SIG-M5 treated with dmso at 0.1 percent for 504 hours (cell line): ENCODE data around the gene RYK.

ENCODE experiments used
- DNase-seq: peaks from one replicate; lab custom pipeline; 2025; ENCODE audit not compliant: unreplicated experiment; lab: John Stamatoyannopoulos, UW

The RYK gene

GRCh38 chr3:134153761-134154160, 96.9 kb downstream of the RYK start:
- no peak for DNase-seq

- DNase-seq: no peak
These were observed 100.2 kb downstream of the RYK start for GRCh38 chr3:134150476-134150875.

- no peak for DNase-seq
These were observed 101.4 kb downstream of the RYK start for GRCh38 chr3:134149286-134149685.

GRCh38 chr3:134148534-134148933, 102.1 kb downstream of the RYK start:
- DNase-seq: no peak

GRCh38 chr3:134147411-134147810, 103.2 kb downstream of the RYK start:
- no peak for DNase-seq

- no peak for DNase-seq
These were observed 104.0 kb downstream of the RYK start for GRCh38 chr3:134146666-134147065.

- no peak for DNase-seq
These were observed 105.5 kb downstream of the RYK start for GRCh38 chr3:134145183-134145582.

- no peak for DNase-seq
These were observed 106.0 kb downstream of the RYK start for GRCh38 chr3:134144694-134145093.

GRCh38 chr3:134143828-134144401, 106.7 kb downstream of the RYK start:
- no peak for DNase-seq

- DNase-seq: peak; percentile 62
These were observed 114.1 kb downstream of the RYK start for GRCh38 chr3:134136604-134137003.

- DNase-seq: no peak
These were observed 115.8 kb downstream of the RYK start for GRCh38 chr3:134134698-134135415.

- no peak for DNase-seq
These were observed 116.4 kb downstream of the RYK start for GRCh38 chr3:134134240-134134639.

- no peak for DNase-seq
These were observed 117.7 kb downstream of the RYK start for GRCh38 chr3:134132961-134133360.

GRCh38 chr3:134126153-134126552, 124.5 kb downstream of the RYK start:
- no peak for DNase-seq

GRCh38 chr3:134114726-134115125, 135.9 kb downstream of the RYK start:
- DNase-seq: no peak

GRCh38 chr3:134111616-134112015, 139.0 kb downstream of the RYK start:
- no peak for DNase-seq

- DNase-seq: no peak
These were observed 139.7 kb downstream of the RYK start for GRCh38 chr3:134110963-134111362.
